Liver (tissue), 3 donors: ENCODE measurements around the gene ITGBL1.

Experiments
- CTCF ChIP-seq: fragments of 150-350 bp; IDR thresholded peaks from 2 replicates; pipeline ENCODE4 v1.5.1; 2017; ENCODE audit warnings: improper control_type of control experiment, low read depth, low read length; ENCODE audit not compliant: missing input control
- GABPA ChIP-seq, 2 donors: IDR thresholded peaks in 1 of 2; conservative IDR thresholded peaks in 1 of 2; 2 replicates each; pipeline ENCODE4 v1.6.1; 2016; ENCODE audit warnings: antibody characterized with exemption in 2 of 2, mild to moderate bottlenecking in 1 of 2, moderate library complexity in 1 of 2
- MAX ChIP-seq: IDR thresholded peaks from 2 replicates; pipeline ENCODE4 v1.6.1; 2016; ENCODE audit warnings: antibody characterized with exemption
- RAD21 ChIP-seq, 2 donors: IDR thresholded peaks; 2 replicates each; pipeline ENCODE4 v1.6.1; 2016; ENCODE audit warnings: antibody characterized with exemption in 2 of 2, mild to moderate bottlenecking in 2 of 2
- REST ChIP-seq: IDR thresholded peaks from 2 replicates; pipeline ENCODE4 v1.6.1; 2016; ENCODE audit warnings: antibody characterized with exemption, mild to moderate bottlenecking
- SP1 ChIP-seq: IDR thresholded peaks from 2 replicates; pipeline ENCODE4 v1.6.1; 2018; ENCODE audit warnings: antibody characterized with exemption, mild to moderate bottlenecking
- YY1 ChIP-seq: IDR thresholded peaks from 2 replicates; pipeline ENCODE4 v1.6.1; 2016; ENCODE audit warnings: antibody characterized with exemption, mild to moderate bottlenecking
- ZBTB33 ChIP-seq: IDR thresholded peaks from 2 replicates; pipeline ENCODE4 v1.6.1; 2016; ENCODE audit warnings: antibody characterized with exemption
- donor health status: healthy.
- donor health status: healthy.

GRCh38 chr13:101654883-101655282 is 202.4 kb downstream of the ITGBL1 start:
- TF ChIP-seq GABPA (IDR thresholded peaks at IDR 0.05 in 1 of 2, conservative IDR thresholded peaks at IDR 0.05 in 1 of 2), result no peak
- TF ChIP-seq CTCF, result no peak
- no peak for TF ChIP-seq REST
- no peak for TF ChIP-seq RAD21 (IDR thresholded peaks at IDR 0.05)
- no peak for TF ChIP-seq ZBTB33
- TF ChIP-seq MAX, result no peak
- TF ChIP-seq YY1, result no peak
- no peak for TF ChIP-seq SP1
